IPS-18c (cell line): Measurements from ENCODE around the gene PLXNA4.
"Not testable (repeated sequence)": the region's sequence is repeated elsewhere in the genome, so short reads cannot be mapped to it uniquely, and the experiment has no call there.

Experiments
- H3K4me3 ChIP-seq: 2 replicates; pipeline ENCODE4 v1.7.0; 2013; ENCODE audit warnings: low read depth, mild to moderate bottlenecking, low read length, moderate library complexity; ENCODE audit not compliant: insufficient read depth
- H3K9me3 ChIP-seq: one replicate; pipeline ENCODE4 v1.6.1; 2013; ENCODE audit warnings: mild to moderate bottlenecking, low read length, moderate library complexity; ENCODE audit not compliant: control insufficient read depth, insufficient read depth

The PLXNA4 gene

GRCh38 chr7:132181946-132182685, 394.2 kb downstream of the PLXNA4 start:
- Histone ChIP-seq H3K9me3 (no peaks in the 10 kb centered on the region), H3K4me3 (no peak overlapping the region)

DNA sequence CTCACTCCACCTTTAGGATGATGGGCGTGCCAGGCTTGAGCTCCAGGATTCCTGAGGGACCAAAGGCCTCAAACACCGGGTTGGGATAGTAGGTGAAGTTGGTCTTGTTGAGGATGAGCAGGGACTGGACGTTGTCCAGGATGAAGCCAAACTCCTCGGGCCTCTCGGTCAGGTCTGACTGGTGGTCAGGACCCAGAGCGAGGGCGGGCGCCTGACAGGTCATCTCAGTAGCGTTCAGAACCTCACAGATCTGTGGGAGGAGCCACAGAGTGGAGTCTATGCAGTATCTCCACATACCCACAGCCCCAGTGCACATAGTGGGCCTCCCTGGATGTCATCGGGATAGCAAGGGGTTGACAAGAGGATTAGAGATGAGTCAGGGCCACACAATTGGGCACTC, 394.9 kb downstream of the PLXNA4 start:
- H3K4me3 ChIP-seq: no peak overlapping the region
- no peaks in the 10 kb centered on the region for H3K9me3 ChIP-seq

GRCh38 chr7:132180481-132180880, 395.8 kb downstream of the PLXNA4 start:
- Histone ChIP-seq H3K4me3 (no peak overlapping the region), H3K9me3 (no peaks in the 10 kb centered on the region)

- Histone ChIP-seq H3K4me3 (no peak overlapping the region; the same call in 1 of the 2 replicates), H3K9me3 (no peaks in the 10 kb centered on the region)
Measured at GRCh38 chr7:132179681-132180080, 396.6 kb downstream of the PLXNA4 start.

- no peak overlapping the region for H3K4me3 ChIP-seq
- no peaks in the 10 kb centered on the region for H3K9me3 ChIP-seq
Measured at GRCh38 chr7:132179080-132179430, 397.2 kb downstream of the PLXNA4 start.

DNA sequence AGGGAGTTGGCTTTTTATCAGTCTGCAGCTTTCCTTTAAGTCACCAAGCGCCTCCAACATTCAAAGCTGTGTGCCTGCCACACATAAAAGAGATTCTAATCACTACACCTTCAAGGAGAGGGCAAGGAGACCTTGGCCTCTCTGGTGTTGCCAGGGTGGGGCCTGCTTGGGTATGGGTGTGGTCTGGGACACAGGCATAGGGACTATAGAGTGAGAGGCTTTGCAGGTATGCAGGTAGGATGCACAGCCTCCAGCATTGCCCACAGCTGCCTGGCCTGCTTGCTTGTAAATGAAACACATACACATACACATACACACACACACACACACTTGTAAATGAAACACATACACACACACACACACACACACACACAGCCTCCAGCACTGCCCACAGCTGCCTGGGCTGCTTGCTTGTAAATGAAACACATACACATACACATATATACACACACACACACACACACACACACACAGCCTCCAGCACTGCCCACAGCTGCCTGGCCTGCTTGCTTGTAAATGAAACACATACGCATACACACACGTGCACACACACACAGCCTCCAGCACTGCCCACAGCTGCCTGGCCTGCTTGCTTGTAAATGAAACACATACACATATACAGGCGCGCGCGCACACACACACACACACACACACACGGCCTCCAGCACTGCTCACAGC, 397.7 kb downstream of the PLXNA4 start:
- H3K4me3 ChIP-seq, H3K9me3 ChIP-seq: not testable (repeated sequence)

- H3K9me3 ChIP-seq: no peaks in the 10 kb centered on the region
- no peak overlapping the region for H3K4me3 ChIP-seq
Measured at GRCh38 chr7:132177708-132178401, 398.4 kb downstream of the PLXNA4 start.

DNA sequence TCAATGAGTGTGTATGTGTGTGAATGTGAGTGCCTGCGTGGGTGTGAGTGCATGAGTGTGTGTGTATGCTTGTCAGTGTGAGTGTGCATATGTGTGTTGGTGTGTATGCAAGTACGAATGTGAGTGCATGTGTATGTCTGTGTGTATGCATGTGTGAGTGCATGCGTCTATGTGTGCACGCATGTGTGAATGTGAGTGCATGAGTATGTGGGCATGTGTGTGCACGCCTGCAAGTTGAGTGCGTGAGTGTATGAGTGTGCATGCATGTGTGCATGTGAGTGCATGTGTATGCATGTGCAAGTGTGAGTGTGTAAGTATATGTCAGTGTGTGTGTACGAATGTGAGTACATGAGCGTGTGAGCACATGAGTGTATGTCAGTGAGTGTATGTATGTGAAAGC, 399.6 kb downstream of the PLXNA4 start:
- H3K4me3 ChIP-seq: no peak overlapping the region
- no peaks in the 10 kb centered on the region for H3K9me3 ChIP-seq

GRCh38 chr7:132171130-132171576, 405.1 kb downstream of the PLXNA4 start:
- no peak overlapping the region for H3K4me3 ChIP-seq
- no peaks in the 10 kb centered on the region for H3K9me3 ChIP-seq

- no peaks in the 10 kb centered on the region for H3K9me3 ChIP-seq
- no peak overlapping the region for H3K4me3 ChIP-seq
Measured at GRCh38 chr7:132169730-132170129, 406.5 kb downstream of the PLXNA4 start.

DNA sequence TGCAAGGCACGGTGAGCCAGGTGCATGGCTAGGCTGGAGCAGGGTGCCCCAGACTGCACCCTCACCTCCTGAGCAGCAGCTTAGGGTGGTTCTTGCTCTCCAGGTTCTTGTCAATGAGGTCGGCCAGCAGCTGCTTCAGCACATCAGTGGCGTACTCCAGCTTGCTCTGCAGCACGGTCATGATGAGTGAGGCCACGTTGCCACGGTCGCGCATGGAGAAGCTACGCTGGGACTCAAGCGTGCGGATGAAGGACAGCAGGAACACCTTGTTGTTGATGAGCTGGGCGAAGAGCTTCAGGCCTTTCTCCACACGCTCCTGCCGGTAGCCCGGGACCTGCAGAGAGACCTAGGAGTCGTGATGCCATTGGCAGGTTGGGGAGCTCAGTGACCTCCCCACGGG, 408.0 kb downstream of the PLXNA4 start:
- H3K4me3 ChIP-seq: no peak overlapping the region

GRCh38 chr7:132165695-132166094, 410.6 kb downstream of the PLXNA4 start:
- not testable (repeated sequence) for H3K9me3 ChIP-seq

More for the DNA sequence above, 408.0 kb downstream of the PLXNA4 start:
- H3K9me3 ChIP-seq: no peaks in the 10 kb centered on the region

DNA sequence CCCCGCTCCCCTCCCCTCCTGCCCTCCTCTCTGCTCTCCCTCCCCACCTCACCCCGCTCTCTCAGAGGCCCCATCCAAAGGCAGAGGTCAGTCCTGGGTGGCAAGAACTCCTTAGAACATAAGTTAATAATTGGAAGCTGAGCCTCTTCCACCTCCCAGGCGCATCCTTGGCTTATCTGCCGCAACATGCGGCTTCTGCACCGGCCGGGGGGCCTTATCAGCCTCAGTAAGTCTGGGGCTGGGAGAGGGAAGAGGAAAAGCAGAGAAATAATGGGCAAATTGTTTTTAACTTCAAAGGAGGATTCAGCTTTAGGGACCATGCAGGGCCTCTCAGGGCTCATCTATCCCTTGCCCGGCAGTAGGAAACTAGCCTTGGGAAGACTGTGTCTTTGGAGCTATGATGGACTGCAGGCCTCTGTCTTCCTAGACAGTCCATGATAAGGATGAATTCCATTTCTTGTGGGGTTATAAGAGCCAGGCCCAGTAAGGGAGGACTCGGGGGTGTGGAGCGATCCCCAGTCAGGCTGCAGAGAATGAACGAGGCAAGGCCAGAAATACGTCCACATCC, 411.6 kb downstream of the PLXNA4 start:
- no peak overlapping the region for H3K4me3 ChIP-seq
- no peaks in the 10 kb centered on the region for H3K9me3 ChIP-seq

More at GRCh38 chr7:132165695-132166094, 410.6 kb downstream of the PLXNA4 start:
- H3K4me3 ChIP-seq: not testable (repeated sequence)

DNA sequence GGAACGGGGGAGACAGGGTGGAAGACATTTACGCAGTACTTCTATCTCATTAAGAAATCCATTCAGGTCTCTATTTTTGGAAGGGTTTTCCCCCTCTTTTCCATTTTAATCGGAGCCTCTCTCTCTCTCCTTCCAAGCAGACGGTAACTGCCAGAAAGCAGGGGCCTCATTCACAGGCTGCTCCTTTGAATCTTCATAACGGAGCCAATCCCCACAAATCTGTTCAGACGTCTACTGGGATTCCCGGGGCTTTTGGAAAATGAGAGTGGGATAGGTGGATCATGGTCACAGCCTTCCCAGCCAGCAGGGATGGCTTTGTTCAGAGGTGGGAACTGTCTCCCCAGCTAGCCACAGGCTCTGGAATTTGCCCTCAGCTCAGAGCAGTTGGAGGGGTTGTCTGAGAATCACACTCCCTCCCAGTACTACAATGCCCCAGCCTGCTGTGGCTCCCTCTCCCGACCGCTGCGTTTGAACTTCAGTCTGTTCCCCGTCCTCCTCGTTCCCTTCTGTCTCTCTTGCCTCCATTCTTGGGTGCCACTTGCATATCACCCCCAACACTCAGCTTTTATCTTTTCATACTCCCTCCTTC, 413.6 kb downstream of the PLXNA4 start:
- H3K4me3 ChIP-seq: no peak overlapping the region
- H3K9me3 ChIP-seq: no peaks in the 10 kb centered on the region

DNA sequence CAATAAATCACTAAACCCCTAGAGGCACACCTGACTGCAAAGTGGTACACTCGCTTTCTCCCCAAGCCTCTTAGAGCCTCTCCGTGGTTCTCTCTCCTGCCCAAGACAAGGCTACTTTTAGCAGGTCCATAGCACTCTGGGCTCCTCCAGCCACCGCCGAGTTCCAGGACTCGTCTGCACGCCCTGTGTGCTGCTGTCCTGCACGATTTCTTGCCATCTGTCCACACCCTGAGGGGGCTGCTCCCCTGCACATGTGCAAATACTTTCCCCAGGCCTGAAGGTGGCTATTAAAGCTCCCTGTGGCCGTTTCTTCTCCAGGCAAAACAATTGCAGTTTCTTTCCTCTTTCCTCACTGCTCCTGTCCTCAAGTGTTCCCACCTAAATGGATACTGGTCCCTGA, 414.3 kb downstream of the PLXNA4 start:
- Histone ChIP-seq H3K4me3 (no peak overlapping the region), H3K9me3 (no peaks in the 10 kb centered on the region)

DNA sequence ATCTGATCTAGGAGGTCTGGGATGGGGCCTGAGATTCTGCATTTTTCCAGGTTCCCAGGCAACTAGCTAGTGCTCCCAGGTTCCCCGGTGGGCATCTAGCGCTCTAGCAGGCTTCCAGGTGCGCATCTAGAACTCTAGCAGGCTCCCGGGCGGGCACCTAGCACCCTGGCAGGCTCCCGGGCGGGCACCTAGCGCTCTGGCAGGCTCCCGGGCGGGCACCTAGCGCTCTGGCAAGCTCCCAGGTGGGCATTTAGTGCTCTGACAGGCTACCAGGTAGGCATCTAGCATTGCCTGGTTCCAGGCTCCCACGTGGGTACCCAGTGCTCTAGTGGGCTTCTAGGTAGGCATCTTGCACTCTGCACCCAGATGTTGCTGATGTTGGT, 414.7 kb downstream of the PLXNA4 start:
- no peak overlapping the region for H3K4me3 ChIP-seq
- H3K9me3 ChIP-seq: no peaks in the 10 kb centered on the region
